Activated CD4-positive, alpha-beta T cell treated with anti-CD3 and anti-CD28 coated beads for 36 hours (primary cell): Measurements from ENCODE around the gene RAB11FIP4. TPM values are rescaled to one million over a fixed set of nuclear protein-coding genes. Genes with fewer than 3 reads are reported as not detected.
"Not testable (repeated sequence)": the region's sequence is repeated elsewhere in the genome, so short reads cannot be mapped to it uniquely, and the experiment has no call there.

ENCODE experiments used
- ATAC-seq: fragments of 200-7000 bp; cut with Tn5 transposase; one replicate; pipeline ENCODE4 v1.10.0; 2021; ENCODE audit warnings: mild to moderate bottlenecking, moderate library complexity
- CTCF ChIA-PET: fragments of 350-600 bp; sonication (Branson Sonifier 250); formaldehyde crosslinking; loops from one replicate; lab custom pipeline; 2021; ENCODE audit warnings: antibody characterized with exemption; lab: Charles Lee
- POLR2A ChIA-PET: fragments of 350-600 bp; sonication (Branson Sonifier 250); formaldehyde crosslinking; loops from one replicate; lab custom pipeline; 2021; ENCODE audit warnings: antibody characterized with exemption, inconsistent platforms; lab: Charles Lee
- DNase-seq: peaks from one replicate; pipeline ENCODE4 v3.0.0-alpha.2; 2020
- H3K27ac Mint-ChIP-seq: one replicate; pipeline ENCODE4 v1.8.0; 2021; ENCODE audit warnings: mixed read lengths
- H3K27me3 Mint-ChIP-seq: one replicate; pipeline ENCODE4 v1.8.0; 2021; ENCODE audit warnings: mixed read lengths
- H3K36me3 Mint-ChIP-seq: one replicate; pipeline ENCODE4 v1.8.0; 2021; ENCODE audit warnings: low read depth, mixed read lengths
- H3K4me1 Mint-ChIP-seq: one replicate; pipeline ENCODE4 v1.8.0; 2021; ENCODE audit warnings: mixed read lengths
- H3K4me3 Mint-ChIP-seq: one replicate; pipeline ENCODE4 v1.8.0; 2021; ENCODE audit warnings: mild to moderate bottlenecking, moderate library complexity, mixed read lengths
- H3K9me3 Mint-ChIP-seq: one replicate; pipeline ENCODE4 v1.8.0; 2021; ENCODE audit warnings: low read depth, mixed read lengths
- intact Hi-C, 2 experiments: fragments of 100-400 bp; cut with DNase I in 1 of 2; cut with micrococcal nuclease in 1 of 2; formaldehyde crosslinking; loops; one replicate each; pipeline versions ENCODE4 v1.14.2 to v1.15.1; 2022 to 2024; cut with DNase I, micrococcal nuclease
- total RNA-seq, 2 experiments: library from RNA; stranded (reverse); gene quantifications; one replicate each; pipeline ENCODE4 v1.2.3, GENCODE V29; 2021

Gene RAB11FIP4, protein sequence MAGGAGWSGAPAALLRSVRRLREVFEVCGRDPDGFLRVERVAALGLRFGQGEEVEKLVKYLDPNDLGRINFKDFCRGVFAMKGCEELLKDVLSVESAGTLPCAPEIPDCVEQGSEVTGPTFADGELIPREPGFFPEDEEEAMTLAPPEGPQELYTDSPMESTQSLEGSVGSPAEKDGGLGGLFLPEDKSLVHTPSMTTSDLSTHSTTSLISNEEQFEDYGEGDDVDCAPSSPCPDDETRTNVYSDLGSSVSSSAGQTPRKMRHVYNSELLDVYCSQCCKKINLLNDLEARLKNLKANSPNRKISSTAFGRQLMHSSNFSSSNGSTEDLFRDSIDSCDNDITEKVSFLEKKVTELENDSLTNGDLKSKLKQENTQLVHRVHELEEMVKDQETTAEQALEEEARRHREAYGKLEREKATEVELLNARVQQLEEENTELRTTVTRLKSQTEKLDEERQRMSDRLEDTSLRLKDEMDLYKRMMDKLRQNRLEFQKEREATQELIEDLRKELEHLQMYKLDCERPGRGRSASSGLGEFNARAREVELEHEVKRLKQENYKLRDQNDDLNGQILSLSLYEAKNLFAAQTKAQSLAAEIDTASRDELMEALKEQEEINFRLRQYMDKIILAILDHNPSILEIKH
- 10 to 100 TPM; 30.3 to 41.4 TPM for total RNA-seq

- H3K27ac Mint-ChIP-seq, result no peak within 1 kb of the TSS
Observed at GRCh38 chr17:31391496-31391949, at the start of gene RAB11FIP4. Gene RAB11FIP4 (plus strand): TSS chr17:31391675. CDS start chr17:31391853, 178 bp downstream.

DNA sequence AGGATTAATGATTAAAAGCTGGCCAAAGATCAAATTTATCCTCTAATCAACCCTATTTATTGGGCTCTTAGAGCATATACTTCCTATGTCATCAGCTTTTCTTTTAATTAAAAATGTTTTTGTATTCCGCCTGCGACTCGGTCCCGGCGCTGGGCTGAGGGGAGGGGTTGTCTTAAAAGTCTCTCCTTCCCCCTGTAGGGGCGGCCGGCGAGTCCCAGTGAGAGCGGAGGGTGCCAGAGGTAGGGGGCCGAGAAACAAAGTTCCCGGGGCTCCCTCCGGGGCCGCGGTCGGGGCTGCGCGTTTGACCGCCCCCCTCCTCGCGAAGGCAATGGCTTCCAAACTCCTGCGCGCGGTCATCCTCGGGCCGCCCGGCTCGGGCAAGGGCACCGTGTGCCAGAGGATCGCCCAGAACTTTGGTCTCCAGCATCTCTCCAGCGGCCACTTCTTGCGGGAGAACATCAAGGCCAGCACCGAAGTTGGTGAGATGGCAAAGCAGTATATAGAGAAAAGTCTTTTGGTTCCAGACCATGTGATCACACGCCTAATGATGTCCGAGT, 46.2 kb upstream of the RAB11FIP4 start:
- H3K27ac Mint-ChIP-seq, H3K27me3 Mint-ChIP-seq, H3K9me3 Mint-ChIP-seq, ATAC-seq, intact Hi-C loops, H3K4me1 Mint-ChIP-seq, H3K4me3 Mint-ChIP-seq, CTCF ChIA-PET, DNase-seq, POLR2A ChIA-PET: not testable (repeated sequence)
- H3K36me3 Mint-ChIP-seq, result peaks cover 10% of the 10 kb centered on the region

More at GRCh38 chr17:31391496-31391949, at the start of gene RAB11FIP4:
- no peaks in the 10 kb centered on the region for H3K36me3 Mint-ChIP-seq
- ChIA-PET CTCF (interaction anchor here (0.7 kb wide), 1 partner anchor 19 kb away, joined by 3 read pairs; no protein-coding TSS in a partner anchor), POLR2A (no interaction called here)
- peak within 1 kb of the TSS; percentile 60 for H3K4me3 Mint-ChIP-seq
- no peaks in the 10 kb centered on the region for H3K9me3 Mint-ChIP-seq
- DNase-seq, result peak; percentile 30
- intact Hi-C loops, result no loop called here
- ATAC-seq, result peak; percentile 70
- peaks cover 3% of the 10 kb centered on the region for H3K4me1 Mint-ChIP-seq
- H3K27me3 Mint-ChIP-seq, result peaks cover 37% of the 10 kb centered on the region

GRCh38 chr17:31349454-31349853, 42.0 kb upstream of the RAB11FIP4 start:
- DNase-seq, result no peak
- H3K36me3 Mint-ChIP-seq, result peaks cover 14% of the 10 kb centered on the region
- intact Hi-C loops, result no loop called here
- ChIA-PET POLR2A (no interaction called here), CTCF (interaction anchor here (0.7 kb wide), 1 partner anchor 9 kb away, joined by 5 read pairs; no protein-coding TSS in a partner anchor)
- no peak overlapping the region for H3K27ac Mint-ChIP-seq
- H3K27me3 Mint-ChIP-seq, result no peaks in the 10 kb centered on the region
- no peak for ATAC-seq
- no peak overlapping the region for H3K4me3 Mint-ChIP-seq
- no peaks in the 10 kb centered on the region for H3K4me1 Mint-ChIP-seq
- H3K9me3 Mint-ChIP-seq, result no peaks in the 10 kb centered on the region

- Mint-ChIP-seq H3K27me3 (no peaks in the 10 kb centered on the region), H3K4me3 (no peak overlapping the region), H3K36me3 (peaks cover 22% of the 10 kb centered on the region), H3K9me3 (no peaks in the 10 kb centered on the region), H3K27ac (no peak overlapping the region), H3K4me1 (no peaks in the 10 kb centered on the region)
- ChIA-PET CTCF (interaction anchor here (0.7 to 1.6 kb wide), 3 partner anchors 12 to 139 kb away, joined by 3 to 7 read pairs (median 3); no protein-coding TSS in a partner anchor), POLR2A (no interaction called here)
- DNase-seq (no peak), ATAC-seq (no peak)
- intact Hi-C loops, result no loop called here
Observed at GRCh38 chr17:31355935-31356334, 35.5 kb upstream of the RAB11FIP4 start.

GRCh38 chr17:31357091-31357490, 34.4 kb upstream of the RAB11FIP4 start:
- POLR2A ChIA-PET, result no interaction called here

GRCh38 chr17:31357839-31358394, 33.6 kb upstream of the RAB11FIP4 start:
- H3K27ac Mint-ChIP-seq, result no peak overlapping the region
- H3K36me3 Mint-ChIP-seq, result peaks cover 24% of the 10 kb centered on the region
- intact Hi-C loops, result no loop called here
- H3K4me3 Mint-ChIP-seq, result no peak overlapping the region
- H3K9me3 Mint-ChIP-seq, result no peaks in the 10 kb centered on the region
- DNase-seq, result no peak
- no peaks in the 10 kb centered on the region for H3K4me1 Mint-ChIP-seq
- CTCF ChIA-PET, result no interaction called here
- POLR2A ChIA-PET, result no interaction called here
- no peaks in the 10 kb centered on the region for H3K27me3 Mint-ChIP-seq
- ATAC-seq, result no peak

More at GRCh38 chr17:31357091-31357490, 34.4 kb upstream of the RAB11FIP4 start:
- Mint-ChIP-seq H3K4me3 (no peak overlapping the region), H3K9me3 (no peaks in the 10 kb centered on the region), H3K27me3 (no peaks in the 10 kb centered on the region), H3K27ac (no peak overlapping the region), H3K36me3 (peaks cover 26% of the 10 kb centered on the region), H3K4me1 (no peaks in the 10 kb centered on the region)
- CTCF ChIA-PET, result interaction anchor here (1.3 kb wide), 1 partner anchor 140 kb away, joined by 3 read pairs; no protein-coding TSS in a partner anchor
- intact Hi-C loops, result no loop called here
- ATAC-seq (no peak), DNase-seq (no peak)

- intact Hi-C loops, result no loop called here
- H3K4me1 Mint-ChIP-seq, result no peaks in the 10 kb centered on the region
- peaks cover 12% of the 10 kb centered on the region for H3K36me3 Mint-ChIP-seq
- ChIA-PET CTCF (no interaction called here), POLR2A (no interaction called here)
- H3K4me3 Mint-ChIP-seq, result no peak overlapping the region
- DNase-seq (no peak), ATAC-seq (no peak)
- H3K27me3 Mint-ChIP-seq, result no peaks in the 10 kb centered on the region
- H3K27ac Mint-ChIP-seq, result no peak overlapping the region
- H3K9me3 Mint-ChIP-seq, result no peaks in the 10 kb centered on the region
Observed at GRCh38 chr17:31364012-31364411, 27.5 kb upstream of the RAB11FIP4 start.

GRCh38 chr17:31366088-31366487, 25.4 kb upstream of the RAB11FIP4 start:
- ATAC-seq (no peak), DNase-seq (no peak)
- POLR2A ChIA-PET, result no interaction called here
- CTCF ChIA-PET, result interaction anchor here (0.7 to 1.1 kb wide), 4 partner anchors 11 to 157 kb away, joined by 3 read pairs; no protein-coding TSS in a partner anchor
- intact Hi-C loops, result no loop called here
- H3K27ac Mint-ChIP-seq, result no peak overlapping the region
- H3K4me1 Mint-ChIP-seq, result peaks cover 5% of the 10 kb centered on the region
- H3K4me3 Mint-ChIP-seq, result no peak overlapping the region
- H3K9me3 Mint-ChIP-seq, result no peaks in the 10 kb centered on the region
- no peaks in the 10 kb centered on the region for H3K27me3 Mint-ChIP-seq
- peaks cover 6% of the 10 kb centered on the region for H3K36me3 Mint-ChIP-seq

DNA sequence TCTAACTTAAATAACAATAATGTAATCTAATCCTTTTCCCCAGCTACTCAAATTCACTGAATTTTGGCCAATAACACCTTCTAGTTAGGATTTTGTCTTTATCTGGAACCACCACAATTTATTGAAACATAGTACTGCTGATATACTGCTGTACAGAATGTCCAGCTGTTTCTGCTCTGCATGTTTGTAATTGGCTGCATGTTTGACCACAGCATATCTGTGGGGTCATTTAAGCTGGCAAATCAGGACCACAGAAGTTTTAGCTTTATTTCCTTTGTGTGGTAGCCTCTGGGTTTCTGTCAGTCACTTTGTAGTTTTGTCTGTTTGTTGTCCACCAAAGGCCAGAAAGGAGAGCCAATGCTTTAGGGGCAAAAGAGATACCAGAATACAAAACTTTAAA, 22.2 kb upstream of the RAB11FIP4 start:
- CTCF ChIA-PET, result interaction anchor here (0.6 to 1.2 kb wide), 5 partner anchors 18 to 515 kb away, joined by 3 read pairs; no protein-coding TSS in a partner anchor
- intact Hi-C loops, result loop anchor here in 1 of 2 experiments (2.0 kb wide), 1 partner anchor 36 kb away; no protein-coding TSS in a partner anchor

DNA sequence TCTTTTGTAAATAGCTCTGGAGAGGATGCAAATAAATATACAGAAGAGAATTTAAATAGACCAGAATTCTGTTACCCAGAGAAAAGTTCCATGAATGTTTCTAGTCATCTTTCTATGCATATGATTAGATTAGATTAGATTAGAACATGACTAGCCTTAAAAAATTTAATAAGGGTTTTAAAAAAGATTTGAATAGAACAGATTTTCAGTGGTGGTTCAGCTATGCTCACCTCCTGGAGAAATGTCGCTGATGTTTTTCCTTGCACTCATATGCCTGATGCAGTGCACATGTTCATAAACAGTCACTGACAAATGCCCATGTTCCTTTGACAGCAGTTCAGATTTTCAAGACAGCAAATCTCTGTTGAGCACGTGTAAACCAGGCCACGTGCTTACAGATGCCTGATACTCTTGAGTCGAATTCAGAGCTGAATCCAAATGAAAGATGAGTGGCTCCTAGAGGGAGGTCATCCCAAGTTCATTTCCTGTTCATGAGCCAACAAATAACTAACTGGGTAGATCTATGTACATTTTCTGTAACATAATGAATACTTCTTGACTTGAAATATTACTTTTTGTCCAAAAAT, 19.9 kb upstream of the RAB11FIP4 start:
- H3K36me3 Mint-ChIP-seq, result no peaks in the 10 kb centered on the region
- ChIA-PET POLR2A (no interaction called here), CTCF (interaction anchor here (0.6 to 2.5 kb wide), 10 partner anchors 11 to 401 kb away, joined by 3 to 17 read pairs (median 4); partner anchors contain the start of gene RNF135)
- no peak overlapping the region for H3K27ac Mint-ChIP-seq
- peak; percentile 39 for DNase-seq
- no peak overlapping the region for H3K4me3 Mint-ChIP-seq
- H3K9me3 Mint-ChIP-seq, result no peaks in the 10 kb centered on the region
- H3K4me1 Mint-ChIP-seq, result peaks cover 22% of the 10 kb centered on the region
- no peaks in the 10 kb centered on the region for H3K27me3 Mint-ChIP-seq
- intact Hi-C loops, result loop anchor here (2.0 to 5.0 kb wide), 5 partner anchors 51 to 399 kb away; partner anchors contain the start of genes EVI2A (in 1 of the 2) and RNF135 (in 1 of the 2)
- peak; percentile 65 for ATAC-seq

More for the DNA sequence above, 22.2 kb upstream of the RAB11FIP4 start:
- Mint-ChIP-seq H3K27me3 (no peaks in the 10 kb centered on the region), H3K36me3 (peaks cover 2% of the 10 kb centered on the region), H3K27ac (no peak overlapping the region), H3K9me3 (no peaks in the 10 kb centered on the region), H3K4me3 (no peak overlapping the region), H3K4me1 (peaks cover 22% of the 10 kb centered on the region)
- DNase-seq, result no peak
- no peak for ATAC-seq
- POLR2A ChIA-PET, result no interaction called here
